CD4-positive, alpha-beta T cell treated with Interleukin-12 subunit alpha and Interleukin-12 subunit beta, for 1 hour (primary cell): ENCODE measurements around the gene GFRA3.
A peak's percentile ranks its signal among the peaks of the same experiment; 100 is the strongest.
"Not testable (repeated sequence)": the region's sequence is repeated elsewhere in the genome, so short reads cannot be mapped to it uniquely, and the experiment has no call there.

Experiments used
- DNase-seq: peaks from one replicate; pipeline ENCODE4 v3.0.0-alpha.2; 2020

Gene GFRA3, protein sequence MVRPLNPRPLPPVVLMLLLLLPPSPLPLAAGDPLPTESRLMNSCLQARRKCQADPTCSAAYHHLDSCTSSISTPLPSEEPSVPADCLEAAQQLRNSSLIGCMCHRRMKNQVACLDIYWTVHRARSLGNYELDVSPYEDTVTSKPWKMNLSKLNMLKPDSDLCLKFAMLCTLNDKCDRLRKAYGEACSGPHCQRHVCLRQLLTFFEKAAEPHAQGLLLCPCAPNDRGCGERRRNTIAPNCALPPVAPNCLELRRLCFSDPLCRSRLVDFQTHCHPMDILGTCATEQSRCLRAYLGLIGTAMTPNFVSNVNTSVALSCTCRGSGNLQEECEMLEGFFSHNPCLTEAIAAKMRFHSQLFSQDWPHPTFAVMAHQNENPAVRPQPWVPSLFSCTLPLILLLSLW

GRCh38 chr5:138274189-138274853 lies at the start of gene GFRA3:
Gene GFRA3, minus strand, starts transcription at chr5:138274621. Its CDS starts 197 bp downstream, at chr5:138274424.
- no peak for DNase-seq

GRCh38 chr5:138318211-138318610 lies 43.8 kb upstream of the GFRA3 start:
- DNase-seq = not testable (repeated sequence)

DNA sequence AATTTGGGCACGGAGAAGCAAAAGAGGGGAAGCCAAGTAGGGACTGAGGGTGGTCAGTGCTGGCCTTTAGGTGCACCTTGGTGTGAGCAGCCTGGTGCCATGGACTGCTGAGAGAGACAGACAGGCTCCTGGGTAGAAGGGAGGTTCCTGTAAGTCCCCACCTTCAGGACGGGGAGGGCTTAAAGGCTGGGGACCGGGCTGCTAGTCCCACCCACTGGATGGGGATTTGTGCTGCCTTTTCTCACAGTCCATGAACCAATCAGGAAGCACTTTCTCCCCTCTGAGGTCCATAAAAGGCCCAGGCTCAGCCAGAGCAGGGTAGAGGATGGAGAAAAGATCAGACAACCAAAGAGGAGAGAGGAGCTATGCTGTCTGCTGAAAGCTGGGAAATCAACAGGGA lies 41.9 kb upstream of the GFRA3 start:
- DNase-seq = no peak

- DNase-seq = no peak
Measured at GRCh38 chr5:138315751-138316278, 41.4 kb upstream of the GFRA3 start.

- no peak for DNase-seq
Measured at GRCh38 chr5:138305797-138306196, 31.4 kb upstream of the GFRA3 start.

GRCh38 chr5:138303372-138303771 lies 29.0 kb upstream of the GFRA3 start:
- DNase-seq = no peak

GRCh38 chr5:138289296-138289695 lies 14.9 kb upstream of the GFRA3 start:
- no peak for DNase-seq

DNA sequence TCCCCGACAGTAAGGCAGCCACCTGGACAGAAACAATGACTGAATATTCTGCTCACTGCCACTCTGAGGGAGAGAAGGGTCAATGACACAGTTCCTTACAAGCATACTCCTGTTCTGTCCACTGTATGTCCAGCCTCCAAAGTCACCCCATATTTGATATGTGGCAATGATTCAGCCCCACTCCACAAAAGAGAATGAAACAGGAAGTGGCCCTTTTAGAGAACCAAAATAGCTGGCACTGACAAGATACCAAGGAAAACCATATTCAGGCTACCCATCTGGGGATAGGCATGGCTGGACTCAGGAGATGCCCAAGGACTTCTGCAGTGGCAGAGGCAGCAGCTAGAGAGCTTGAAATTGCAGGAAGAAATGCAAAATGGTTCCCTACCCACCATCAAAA lies 12.8 kb upstream of the GFRA3 start:
- DNase-seq = no peak

GRCh38 chr5:138282920-138283742 lies 8.7 kb upstream of the GFRA3 start:
- DNase-seq = peak; percentile 8

DNA sequence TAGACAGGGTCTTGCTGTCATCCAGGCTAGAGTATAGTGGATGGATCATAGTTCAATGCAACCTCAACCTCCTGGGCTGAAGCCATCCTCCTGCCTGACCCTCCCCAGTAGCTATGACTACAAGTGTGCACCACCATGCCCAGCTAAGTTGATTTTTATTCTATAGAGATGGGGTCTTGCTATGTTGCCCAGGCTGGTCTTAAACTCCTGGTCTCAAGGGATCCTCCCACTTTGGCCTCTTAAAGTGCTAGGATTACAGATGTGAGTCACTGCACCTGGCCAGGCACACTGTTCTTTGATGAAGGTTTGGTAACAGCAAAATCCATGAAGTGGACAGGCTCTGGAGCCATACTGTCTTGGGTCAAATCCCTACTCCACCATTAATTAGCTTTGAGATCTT lies 6.5 kb upstream of the GFRA3 start:
- DNase-seq = no peak

DNA sequence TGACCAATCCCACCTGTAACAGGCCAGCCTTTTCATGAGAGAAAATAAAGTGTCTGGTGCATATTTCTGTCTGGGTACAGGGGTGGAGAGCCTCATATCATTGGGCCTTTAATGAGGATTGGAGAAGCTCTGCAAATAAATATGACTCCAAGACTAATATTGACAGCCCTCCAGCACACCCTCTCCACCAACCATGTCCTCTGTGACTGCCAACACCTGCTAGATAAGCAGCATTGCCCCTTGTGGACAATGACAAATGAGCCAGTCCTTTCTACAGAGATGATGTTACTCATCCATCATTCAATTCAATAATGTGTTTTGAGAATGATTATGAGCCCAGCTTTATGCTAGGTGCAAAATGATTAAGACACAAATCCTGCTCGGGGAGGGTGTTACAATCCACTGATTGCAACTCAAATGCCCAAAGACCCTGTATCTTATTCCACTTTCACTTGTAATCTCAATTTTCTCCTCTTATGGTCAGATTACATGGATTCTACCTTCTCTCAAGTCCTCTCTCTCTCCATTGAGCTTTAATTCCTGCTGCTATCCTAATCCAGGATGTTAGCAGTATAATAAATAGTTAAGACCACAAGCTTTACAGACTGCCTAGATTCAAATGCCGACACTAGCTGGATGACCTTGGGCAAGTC lies 2.1 kb upstream of the GFRA3 start:
- DNase-seq = no peak

GRCh38 chr5:138275895-138276294 lies 1.5 kb upstream of the GFRA3 start:
- DNase-seq = no peak

GRCh38 chr5:138275379-138275782 lies 960 bp upstream of the GFRA3 start:
- DNase-seq = no peak

DNA sequence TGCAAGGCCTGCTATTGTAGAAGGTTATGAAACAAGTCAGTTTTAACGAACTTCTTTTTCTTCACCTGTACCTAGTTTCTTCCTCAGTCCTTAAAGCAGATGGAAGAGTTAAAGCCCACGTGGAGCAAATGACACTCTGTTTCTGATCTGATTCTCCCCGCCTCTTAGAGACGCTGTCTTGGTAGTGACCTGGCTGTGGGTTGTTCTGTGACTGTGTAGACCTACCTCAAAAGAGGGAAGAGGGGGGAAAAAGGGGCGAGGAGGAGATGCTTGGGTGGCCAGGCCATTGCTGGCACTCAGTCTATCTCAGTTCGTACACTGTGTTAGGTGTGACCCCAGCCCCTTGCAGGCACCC lies 610 bp downstream of the GFRA3 start:
- no peak for DNase-seq

DNA sequence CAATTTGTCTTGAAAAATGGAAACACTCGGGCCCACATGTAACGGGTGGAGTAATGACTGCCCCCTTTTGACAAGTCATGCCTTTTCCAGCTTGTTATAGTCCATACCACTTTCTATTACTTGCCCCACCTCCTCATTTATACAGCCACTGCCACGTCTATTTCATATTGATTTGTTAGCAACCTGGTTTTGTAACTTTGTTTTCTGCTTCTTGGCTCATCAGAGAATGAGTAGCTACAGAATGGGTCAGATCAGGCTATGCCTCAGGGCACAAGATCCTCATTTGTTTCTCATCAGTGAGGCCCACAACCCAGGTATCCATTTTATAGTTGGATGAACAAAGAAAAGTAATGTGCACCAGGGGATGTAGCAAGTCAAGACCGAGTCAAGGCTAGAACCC lies 1.7 kb downstream of the GFRA3 start:
- no peak for DNase-seq

DNA sequence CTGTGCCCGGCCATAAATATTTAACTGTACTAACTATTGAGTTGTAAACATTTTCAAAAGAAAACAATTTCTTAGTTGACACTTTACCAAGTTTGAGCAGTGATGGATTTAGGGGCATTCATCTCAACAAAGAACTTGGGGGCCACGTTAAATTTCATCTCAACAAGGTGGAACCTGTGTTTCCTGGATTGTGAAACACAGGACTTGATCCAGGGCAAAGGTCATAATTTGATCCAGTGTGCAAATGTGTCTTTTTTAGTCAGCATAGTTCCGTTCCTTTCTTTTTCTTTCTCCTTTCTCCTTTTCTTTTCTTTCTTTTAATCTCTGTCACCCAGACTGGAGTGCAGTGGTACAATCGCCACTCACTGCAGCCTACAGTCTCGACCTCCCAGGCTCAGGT lies 3.1 kb downstream of the GFRA3 start:
- no peak for DNase-seq

GRCh38 chr5:138264183-138264582 lies 10.2 kb downstream of the GFRA3 start:
- no peak for DNase-seq

- no peak for DNase-seq
Measured at GRCh38 chr5:138263581-138263980, 10.8 kb downstream of the GFRA3 start.

- DNase-seq = no peak
Measured at GRCh38 chr5:138258704-138259292, 15.6 kb downstream of the GFRA3 start.

- DNase-seq = no peak
Measured at GRCh38 chr5:138257583-138257982, 16.8 kb downstream of the GFRA3 start.

GRCh38 chr5:138252944-138253343 lies 21.5 kb downstream of the GFRA3 start:
- no peak for DNase-seq

- not testable (repeated sequence) for DNase-seq
Measured at GRCh38 chr5:138247800-138248199, 26.6 kb downstream of the GFRA3 start.
